NCI-H1436 treated with DMSO at 0.1 percent for 48 hours (cell line): ENCODE data around the gene TFCP2.
"Not testable (repeated sequence)": the region's sequence is repeated elsewhere in the genome, so short reads cannot be mapped to it uniquely, and the experiment has no call there.

Experiments used
- DNase-seq: peaks from one replicate; lab custom pipeline; 2025; lab: John Stamatoyannopoulos, UW

The TFCP2 gene, protein sequence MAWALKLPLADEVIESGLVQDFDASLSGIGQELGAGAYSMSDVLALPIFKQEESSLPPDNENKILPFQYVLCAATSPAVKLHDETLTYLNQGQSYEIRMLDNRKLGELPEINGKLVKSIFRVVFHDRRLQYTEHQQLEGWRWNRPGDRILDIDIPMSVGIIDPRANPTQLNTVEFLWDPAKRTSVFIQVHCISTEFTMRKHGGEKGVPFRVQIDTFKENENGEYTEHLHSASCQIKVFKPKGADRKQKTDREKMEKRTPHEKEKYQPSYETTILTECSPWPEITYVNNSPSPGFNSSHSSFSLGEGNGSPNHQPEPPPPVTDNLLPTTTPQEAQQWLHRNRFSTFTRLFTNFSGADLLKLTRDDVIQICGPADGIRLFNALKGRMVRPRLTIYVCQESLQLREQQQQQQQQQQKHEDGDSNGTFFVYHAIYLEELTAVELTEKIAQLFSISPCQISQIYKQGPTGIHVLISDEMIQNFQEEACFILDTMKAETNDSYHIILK

GRCh38 chr12:51172515-51173431 lies at the start of gene TFCP2:
TSS of gene TFCP2 (minus strand) at chr12:51173135. CDS start at chr12:51172422, 713 bp downstream.
- peak; percentile 82 for DNase-seq

GRCh38 chr12:51222461-51222860 lies 49.5 kb upstream of the TFCP2 start:
- no peak for DNase-seq

- DNase-seq = not testable (repeated sequence)
Observed at GRCh38 chr12:51219857-51220256, 46.9 kb upstream of the TFCP2 start.

DNA sequence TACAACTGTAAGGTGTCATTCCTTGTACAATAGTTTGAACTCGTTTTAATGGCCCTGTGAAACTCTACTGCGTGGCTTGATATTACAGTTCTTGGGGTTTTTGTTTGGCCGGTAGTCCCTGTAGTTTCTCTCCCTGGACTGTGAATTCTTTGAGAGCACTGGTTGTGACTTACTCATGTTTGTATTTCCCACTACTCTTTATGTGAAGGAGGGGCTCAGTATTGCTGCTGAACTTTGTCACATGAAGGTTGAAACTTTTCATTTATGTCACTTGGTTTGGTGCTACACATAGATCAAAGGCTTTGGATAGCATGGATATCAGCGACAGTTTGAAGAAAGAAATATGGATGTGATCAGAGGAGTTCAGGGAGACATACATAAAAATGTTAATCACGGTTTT lies 46.4 kb upstream of the TFCP2 start:
- no peak for DNase-seq

DNA sequence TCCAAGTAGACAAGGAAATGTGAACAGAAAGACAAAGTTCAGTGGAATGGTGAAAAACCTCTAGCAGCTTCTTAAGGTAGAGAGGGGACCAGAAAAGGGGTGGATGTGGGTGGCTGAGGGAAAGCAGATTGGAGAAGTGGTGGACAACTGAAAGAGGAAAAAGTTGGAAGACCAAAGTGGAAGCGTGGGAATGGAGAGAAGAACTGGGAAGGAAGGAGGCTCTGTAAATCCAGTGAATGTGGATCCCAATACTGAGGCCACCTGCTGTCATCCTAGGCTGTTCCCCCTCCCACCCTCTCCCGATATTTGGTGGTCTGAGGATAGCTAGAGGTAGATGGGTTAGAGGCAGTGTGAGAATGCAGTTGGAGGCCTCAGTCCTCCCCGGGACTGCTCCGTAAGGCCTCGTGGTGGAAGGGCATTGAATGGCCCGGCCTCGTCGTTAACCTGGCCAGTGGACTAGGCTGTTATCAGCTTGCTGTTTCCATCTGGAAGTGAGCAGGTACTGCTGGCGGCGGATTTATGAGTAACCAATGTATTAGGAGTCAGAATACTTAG lies 45.7 kb upstream of the TFCP2 start:
- no peak for DNase-seq

- DNase-seq = peak; percentile 2
Observed at GRCh38 chr12:51217968-51218606, 45.2 kb upstream of the TFCP2 start, which contains the start of gene POU6F1. TSS of gene POU6F1 (minus strand) at chr12:51218062. CDS start at chr12:51206836, 11,226 bp downstream.

GRCh38 chr12:51217133-51217967 lies 44.4 kb upstream of the TFCP2 start:
- DNase-seq = no peak

DNA sequence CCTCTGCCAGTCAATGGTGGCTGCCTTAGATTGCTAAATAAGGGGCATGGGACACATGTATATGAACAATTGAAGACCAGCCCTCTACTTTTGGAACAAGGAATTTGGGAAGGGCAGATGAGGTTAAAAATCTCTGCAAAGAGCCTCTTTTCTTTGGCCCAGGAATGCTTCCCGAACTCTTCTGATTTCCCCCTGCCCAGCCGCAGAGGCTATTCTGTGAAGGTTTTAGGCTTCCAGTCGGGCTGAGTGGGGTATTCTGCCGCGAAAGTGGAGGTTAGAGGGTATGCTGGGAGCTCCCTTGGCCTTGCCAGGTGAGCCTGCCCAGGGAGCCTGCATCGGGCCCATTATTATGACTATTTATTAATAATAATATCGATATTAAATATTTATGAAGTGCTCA lies 43.7 kb upstream of the TFCP2 start:
- no peak for DNase-seq

DNA sequence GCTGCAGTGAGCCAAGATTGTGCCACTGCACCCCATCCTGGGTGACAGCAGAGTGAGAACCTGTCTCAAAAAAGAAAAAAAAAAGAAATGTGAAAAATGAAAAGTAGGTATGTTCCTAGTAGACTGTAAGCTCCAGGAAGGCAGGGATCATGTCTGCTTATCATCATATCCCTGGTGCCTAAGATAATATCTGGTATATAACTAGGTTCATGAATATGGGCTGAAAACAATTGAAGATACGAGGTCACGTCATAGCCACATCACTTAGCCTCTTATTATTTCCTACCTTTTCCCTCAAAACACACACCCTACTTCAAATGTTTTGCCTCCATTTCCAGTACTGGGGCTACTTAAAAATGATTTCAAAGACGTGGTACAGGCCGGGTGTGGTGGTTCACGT lies 42.0 kb upstream of the TFCP2 start:
- no peak for DNase-seq

- DNase-seq = no peak
Observed at GRCh38 chr12:51210690-51211395, 37.9 kb upstream of the TFCP2 start.

GRCh38 chr12:51209259-51209658 lies 36.3 kb upstream of the TFCP2 start:
- no peak for DNase-seq

- no peak for DNase-seq
Observed at GRCh38 chr12:51208016-51208660, 35.2 kb upstream of the TFCP2 start.

DNA sequence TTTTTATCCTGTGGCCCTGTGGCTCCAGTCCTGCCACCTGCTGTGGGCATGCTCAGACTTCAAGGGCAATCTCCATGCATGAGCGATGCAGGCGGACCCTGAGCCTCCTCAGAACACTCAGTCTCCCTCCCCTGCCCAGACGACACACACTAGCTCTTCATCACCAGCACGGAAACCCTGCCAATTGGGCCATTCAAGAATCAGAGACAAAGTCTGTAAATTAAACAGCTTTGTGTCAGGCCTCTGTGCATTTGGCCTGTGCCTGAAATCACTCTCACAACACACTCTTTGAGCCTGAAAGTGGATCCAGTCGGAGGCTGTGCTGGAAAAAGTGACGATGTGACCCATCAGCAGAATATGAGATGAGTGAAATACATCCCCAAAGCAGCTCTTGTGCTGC lies 32.4 kb upstream of the TFCP2 start:
- DNase-seq = no peak

DNA sequence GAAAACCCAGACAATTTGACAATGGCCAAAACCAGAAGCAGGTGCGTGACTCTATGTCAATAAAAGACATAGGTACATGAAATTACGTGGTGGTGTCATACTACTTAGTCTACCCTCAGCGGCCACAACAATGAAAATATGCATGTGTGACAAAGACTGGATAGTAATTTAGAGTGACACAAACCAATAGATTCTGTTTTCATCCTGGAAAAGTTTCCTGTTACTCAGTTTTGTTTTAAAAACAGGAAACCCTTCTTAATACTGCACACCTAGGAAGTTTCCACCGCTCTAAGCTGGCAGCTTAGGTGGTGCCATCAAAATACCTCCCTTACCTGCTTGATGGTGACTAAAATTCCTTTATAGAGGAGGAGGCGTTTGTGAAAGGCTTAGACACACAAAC lies 29.8 kb upstream of the TFCP2 start:
- DNase-seq = no peak

GRCh38 chr12:51200806-51201205 lies 27.9 kb upstream of the TFCP2 start:
- no peak for DNase-seq

GRCh38 chr12:51200156-51200555 lies 27.2 kb upstream of the TFCP2 start:
- no peak for DNase-seq

DNA sequence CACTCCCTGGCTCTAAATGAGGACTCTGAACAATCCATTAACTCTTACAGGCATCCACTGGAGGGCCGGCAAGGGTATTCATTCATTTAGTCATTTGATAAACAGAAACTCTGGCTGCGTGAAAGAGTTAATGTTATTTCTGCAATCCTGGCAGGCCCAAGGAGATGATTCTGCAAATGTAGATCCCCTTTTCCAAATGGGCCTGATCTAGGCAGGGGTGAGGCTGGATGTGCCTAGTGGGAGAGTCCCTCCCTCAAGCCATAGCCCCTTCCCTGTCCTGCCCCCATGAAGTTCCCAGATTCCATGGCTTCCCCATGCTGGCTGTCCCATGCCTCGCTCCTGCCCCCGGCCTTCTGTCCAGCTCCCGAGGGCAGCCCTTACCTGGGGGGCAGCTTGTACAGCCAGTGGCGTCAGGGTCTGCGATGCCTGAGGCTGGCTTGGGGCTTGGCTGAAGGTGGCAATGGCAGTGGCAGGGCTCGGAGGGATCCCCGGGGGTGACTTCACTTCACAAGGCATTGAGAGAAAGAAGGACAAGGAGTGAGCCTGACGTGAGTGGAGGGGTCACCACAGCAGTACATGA lies 26.5 kb upstream of the TFCP2 start:
- DNase-seq = no peak

- no peak for DNase-seq
Observed at GRCh38 chr12:51198568-51199365, 25.8 kb upstream of the TFCP2 start.
